Cardiac fibroblast (primary cell): Measurements from ENCODE around the gene EFHD2.
"Not testable (repeated sequence)": the region's sequence is repeated elsewhere in the genome, so short reads cannot be mapped to it uniquely, and the experiment has no call there.

Experiments
- DNase-seq, 2 donors: peaks; one replicate each; pipeline versions ENCODE4 v3.0.0 to v3.0.0-alpha.2; 2010; ENCODE audit warnings: low read depth in 2 of 2
- H3K4me3 ChIP-seq, 2 donors: replicated peaks in 1 of 2; 1 replicate in 1 of 2; 2 replicates in 1 of 2; pipeline ENCODE4 v1.5.1; 2011; ENCODE audit warnings: low read depth in 2 of 2, low read length in 2 of 2, mild to moderate bottlenecking in 2 of 2, moderate library complexity in 1 of 2
- CTCF ChIP-seq: IDR thresholded peaks from one replicate; pipeline ENCODE4 v1.5.1; 2011; ENCODE audit warnings: low read depth, mild to moderate bottlenecking, low read length, inconsistent platforms

The EFHD2 gene

GRCh38 chr1:15425958-15426357, 16.3 kb downstream of the EFHD2 start:
- TF ChIP-seq CTCF = no peak
- no peak for DNase-seq
- H3K4me3 ChIP-seq = no peak overlapping the region

GRCh38 chr1:15426492-15427279, 17.0 kb downstream of the EFHD2 start:
- peak; percentile 27 for TF ChIP-seq CTCF
- DNase-seq = peak; percentile 46 to 63
- H3K4me3 ChIP-seq = no peak overlapping the region

- no peak for DNase-seq
- no peak for TF ChIP-seq CTCF
- H3K4me3 ChIP-seq = no peak overlapping the region
These were observed 17.6 kb downstream of the EFHD2 start for GRCh38 chr1:15427280-15427666.

GRCh38 chr1:15428252-15428651, 18.6 kb downstream of the EFHD2 start:
- DNase-seq, H3K4me3 ChIP-seq: not testable (repeated sequence)

GRCh38 chr1:15428815-15429435, 19.2 kb downstream of the EFHD2 start:
- no peak overlapping the region for H3K4me3 ChIP-seq
- TF ChIP-seq CTCF = no peak
- no peak for DNase-seq

- H3K4me3 ChIP-seq = no peak overlapping the region
- TF ChIP-seq CTCF = no peak
- peak in 1 of 2 donors; percentile 74 for DNase-seq
These were observed 20.0 kb downstream of the EFHD2 start for GRCh38 chr1:15429701-15430149.

GRCh38 chr1:15430787-15431570, 21.3 kb downstream of the EFHD2 start:
- H3K4me3 ChIP-seq = no peak overlapping the region
- DNase-seq = peak; percentile 41 to 60
- TF ChIP-seq CTCF = peak; percentile 94
